GM12872 (cell line): Measurements from ENCODE around the gene TUBGCP3.

ENCODE experiments used
- CTCF ChIP-seq: IDR thresholded peaks from 3 replicates; pipeline ENCODE4 v1.5.1; 2011; ENCODE audit warnings: low read depth, mild to moderate bottlenecking, low read length, moderate library complexity; ENCODE audit not compliant: insufficient read depth

TUBGCP3 gene

GRCh38 chr13:112449545-112449930 is 138.4 kb downstream of the TUBGCP3 start:
- no peak for TF ChIP-seq CTCF

GRCh38 chr13:112448621-112449544 is 139.1 kb downstream of the TUBGCP3 start:
- TF ChIP-seq CTCF: no peak

- TF ChIP-seq CTCF: no peak
Observed at GRCh38 chr13:112447761-112448603, 140.0 kb downstream of the TUBGCP3 start.

GRCh38 chr13:112447306-112447705 is 140.6 kb downstream of the TUBGCP3 start:
- no peak for TF ChIP-seq CTCF

- TF ChIP-seq CTCF: no peak
Observed at GRCh38 chr13:112446867-112447266, 141.1 kb downstream of the TUBGCP3 start.

GRCh38 chr13:112446347-112446861 is 141.5 kb downstream of the TUBGCP3 start:
- TF ChIP-seq CTCF: no peak
